Neuronal stem cell (in vitro differentiated cells): ENCODE measurements around the gene GNAI2.
A peak's percentile ranks its signal among the peaks of the same experiment; 100 is the strongest.

Source experiments
- DNase-seq: peaks from one replicate; pipeline ENCODE4 v3.0.0-alpha.2; 2013; ENCODE audit warnings: low spot score
- H2AFZ ChIP-seq: one replicate; pipeline ENCODE4 v1.6.1; 2013; ENCODE audit warnings: mild to moderate bottlenecking, low read length, inconsistent platforms
- H2AK5ac ChIP-seq: 2 replicates; pipeline ENCODE4 v1.6.1; 2013; ENCODE audit warnings: low read depth, mild to moderate bottlenecking, inconsistent platforms, low read length, moderate library complexity, mixed read lengths
- H2BK120ac ChIP-seq: 2 replicates; pipeline ENCODE4 v1.6.1; 2013; ENCODE audit warnings: low read depth, mild to moderate bottlenecking, inconsistent platforms, low read length, moderate library complexity, mixed read lengths
- H2BK12ac ChIP-seq: one replicate; pipeline ENCODE4 v1.6.1; 2013; ENCODE audit warnings: low read length, inconsistent platforms
- H2BK15ac ChIP-seq: 2 replicates; pipeline ENCODE4 v1.6.1; 2013; ENCODE audit warnings: mild to moderate bottlenecking, low read length, inconsistent platforms, mixed read lengths
- H2BK5ac ChIP-seq: one replicate; pipeline ENCODE4 v1.6.1; 2013; ENCODE audit warnings: inconsistent platforms, mild to moderate bottlenecking, low read length, moderate library complexity
- H3K14ac ChIP-seq: one replicate; pipeline ENCODE4 v1.6.1; 2013; ENCODE audit warnings: low read length, inconsistent platforms
- H3K18ac ChIP-seq: 2 replicates; pipeline ENCODE4 v1.6.1; 2013; ENCODE audit warnings: low read length, inconsistent platforms
- H3K23ac ChIP-seq: 2 replicates; pipeline ENCODE4 v1.6.1; 2013; ENCODE audit warnings: low read depth, mild to moderate bottlenecking, mixed read lengths, low read length, inconsistent platforms; ENCODE audit not compliant: poor library complexity
- H3K27ac ChIP-seq: replicated peaks from 3 replicates; pipeline ENCODE4 v1.5.1; 2013; ENCODE audit warnings: low read length, inconsistent platforms
- H3K27me3 ChIP-seq, 3 experiments: 2 replicates each; pipeline ENCODE4 v1.6.1; 2013; ENCODE audit warnings: low read length in 3 of 3, mild to moderate bottlenecking in 2 of 3, inconsistent platforms in 1 of 3, low read depth in 1 of 3, mixed read lengths in 1 of 3, moderate library complexity in 1 of 3; ENCODE audit not compliant: control insufficient read depth in 3 of 3, insufficient read depth in 3 of 3
- H3K36me3 ChIP-seq, 2 donors: replicated peaks in 1 of 2; 2 replicates each; pipeline ENCODE4 v1.6.1; 2013; ENCODE audit warnings: low read length in 2 of 2; ENCODE audit not compliant: control insufficient read depth in 2 of 2, insufficient read depth in 2 of 2
- H3K4ac ChIP-seq: 2 replicates; pipeline ENCODE4 v1.6.1; 2013; ENCODE audit warnings: inconsistent platforms, mild to moderate bottlenecking, low read length, moderate library complexity
- H3K4me1 ChIP-seq, 2 donors: 1 replicate in 1 of 2; 2 replicates in 1 of 2; pipeline ENCODE4 v1.6.1; 2013; ENCODE audit warnings: low read length in 2 of 2, low read depth in 1 of 2; ENCODE audit not compliant: control insufficient read depth in 2 of 2, insufficient read depth in 1 of 2
- H3K4me2 ChIP-seq: one replicate; pipeline ENCODE4 v1.6.1; 2013; ENCODE audit warnings: mild to moderate bottlenecking, low read length, inconsistent platforms; ENCODE audit not compliant: insufficient read depth, poor library complexity, severe bottlenecking
- H3K4me3 ChIP-seq, 2 donors: 2 replicates each; pipeline ENCODE4 v1.5.1; 2013; ENCODE audit warnings: low read length in 2 of 2, mild to moderate bottlenecking in 2 of 2, inconsistent platforms in 1 of 2, moderate library complexity in 1 of 2
- H3K79me1 ChIP-seq: one replicate; pipeline ENCODE4 v1.6.1; 2013; ENCODE audit warnings: low read depth, mild to moderate bottlenecking, inconsistent platforms, low read length, moderate library complexity
- H3K9ac ChIP-seq: one replicate; pipeline ENCODE4 v1.6.1; 2013; ENCODE audit warnings: mild to moderate bottlenecking, low read depth, low read length, inconsistent platforms; ENCODE audit not compliant: poor library complexity
- H3K9me3 ChIP-seq, 2 donors: replicated peaks in 1 of 2; 2 replicates each; pipeline versions ENCODE3 to v1.6.1; 2013; ENCODE audit warnings: low read length in 2 of 2, mild to moderate bottlenecking in 2 of 2, inconsistent platforms in 1 of 2, low read depth in 1 of 2, mixed read lengths in 1 of 2, moderate library complexity in 1 of 2; ENCODE audit not compliant: control insufficient read depth in 2 of 2, insufficient read depth in 1 of 2
- H4K8ac ChIP-seq: one replicate; pipeline ENCODE4 v1.6.1; 2013; ENCODE audit warnings: low read depth, mild to moderate bottlenecking, inconsistent platforms, low read length, moderate library complexity
- H4K91ac ChIP-seq: one replicate; pipeline ENCODE4 v1.6.1; 2013; ENCODE audit warnings: low read length, low read depth, mild to moderate bottlenecking, inconsistent platforms; ENCODE audit not compliant: poor library complexity
- WGBS, 2 donors: extraction: QIAGEN DNeasy Blood & Tissue Kit; methylation state at CpG; one replicate each; pipeline ENCODE4 v1.1.7; 2013; ENCODE audit warnings: missing lambda C conversion rate in 2 of 2, mixed read lengths in 1 of 2; ENCODE audit not compliant: insufficient read length in 2 of 2, insufficient replicate concordance in 1 of 2; ENCODE audit errors: extremely low coverage in 2 of 2; 5-methylcytosine and 5-hydroxymethylcytosine counted together

Gene GNAI2

GRCh38 chr3:50241163-50241562, 5.2 kb downstream of the GNAI2 start:
- H3K36me3 ChIP-seq = peaks cover 5 to 49% of the 10 kb centered on the region in 2 donors
- peak; percentile 87 for DNase-seq

GRCh38 chr3:50241713-50242380, 5.8 kb downstream of the GNAI2 start:
- Histone ChIP-seq H2AFZ (no peak overlapping the region), H2BK5ac (peak overlapping the region; percentile 99), H3K4ac (peak overlapping the region; percentile 89), H3K79me1 (peaks cover 17% of the 10 kb centered on the region), H3K14ac (peak overlapping the region; percentile 78), H2BK120ac (peak overlapping the region; percentile 83), H3K23ac (peak overlapping the region; percentile 29), H4K91ac (peak overlapping the region; percentile 98), H3K27ac (peak overlapping the region; percentile 96), H2AK5ac (peak overlapping the region; percentile 100), H3K36me3 (peaks cover 5 to 52% of the 10 kb centered on the region in 2 donors), H3K4me3 (peak overlapping the region in 1 of 2 donors; percentile 51), H3K4me2 (peak overlapping the region; percentile 51), H4K8ac (peak overlapping the region; percentile 70), H3K4me1 (peaks cover 60 to 69% of the 10 kb centered on the region in 2 donors), H3K9me3 (no peaks in the 10 kb centered on the region), H3K27me3 (no peaks in the 10 kb centered on the region), H3K9ac (peak overlapping the region; percentile 61), H2BK12ac (peak overlapping the region; percentile 98), H2BK15ac (peak overlapping the region; percentile 98), H3K18ac (peak overlapping the region; percentile 92)
- no CpG with 5 or more reads among the region's 7 CpGs for WGBS, 2 donors
- DNase-seq = no peak

More at GRCh38 chr3:50241163-50241562, 5.2 kb downstream of the GNAI2 start:
- Histone ChIP-seq H3K79me1 (peaks cover 14% of the 10 kb centered on the region), H3K4me2 (peak overlapping the region; percentile 59), H3K4ac (no peak overlapping the region), H2BK120ac (no peak overlapping the region), H2AK5ac (peak overlapping the region; percentile 100), H3K23ac (peak overlapping the region; percentile 56), H2AFZ (no peak overlapping the region), H3K9ac (peak overlapping the region; percentile 61), H4K91ac (no peak overlapping the region), H3K4me1 (peaks cover 54 to 63% of the 10 kb centered on the region in 2 donors), H3K18ac (peak overlapping the region; percentile 97), H3K27ac (peak overlapping the region; percentile 96), H2BK5ac (peak overlapping the region; percentile 99), H3K4me3 (peak overlapping the region in 1 of 2 donors; percentile 51), H2BK12ac (peak overlapping the region; percentile 78), H4K8ac (no peak overlapping the region), H2BK15ac (peak overlapping the region; percentile 98), H3K9me3 (no peaks in the 10 kb centered on the region), H3K14ac (no peak overlapping the region), H3K27me3 (no peaks in the 10 kb centered on the region)
- no CpG with 5 or more reads among the region's 4 CpGs for WGBS, 2 donors

- Histone ChIP-seq H3K36me3 (peaks cover 7 to 58% of the 10 kb centered on the region in 2 donors), H3K27me3 (no peaks in the 10 kb centered on the region), H3K18ac (peak overlapping the region; percentile 92), H2AK5ac (peak overlapping the region; percentile 100), H3K27ac (peak overlapping the region; percentile 96), H2BK12ac (peak overlapping the region; percentile 98), H2BK120ac (peak overlapping the region; percentile 83), H2AFZ (no peak overlapping the region), H4K8ac (peak overlapping the region; percentile 70), H3K9ac (peak overlapping the region; percentile 61), H3K4me3 (no peak overlapping the region), H3K4me2 (no peak overlapping the region), H3K23ac (peak overlapping the region; percentile 29), H2BK15ac (peak overlapping the region; percentile 98), H3K79me1 (peaks cover 17% of the 10 kb centered on the region), H3K9me3 (no peaks in the 10 kb centered on the region), H2BK5ac (peak overlapping the region; percentile 99), H3K4me1 (peaks cover 66 to 72% of the 10 kb centered on the region in 2 donors), H3K14ac (no peak overlapping the region), H3K4ac (peak overlapping the region; percentile 87), H4K91ac (peak overlapping the region; percentile 79)
- no peak for DNase-seq
- WGBS, 2 donors = no CpG with 5 or more reads among the region's 3 CpGs
Measured at GRCh38 chr3:50242381-50242770, 6.4 kb downstream of the GNAI2 start.

- Histone ChIP-seq H2BK5ac (peak overlapping the region; percentile 99), H2BK12ac (no peak overlapping the region), H2BK120ac (no peak overlapping the region), H3K79me1 (peaks cover 17% of the 10 kb centered on the region), H4K91ac (no peak overlapping the region), H3K4me1 (peaks cover 68 to 72% of the 10 kb centered on the region in 2 donors), H3K9me3 (no peaks in the 10 kb centered on the region), H2BK15ac (peak overlapping the region; percentile 98), H3K4ac (peak overlapping the region; percentile 28), H2AFZ (no peak overlapping the region), H3K4me3 (no peak overlapping the region), H3K14ac (no peak overlapping the region), H3K27ac (peak overlapping the region; percentile 22), H3K9ac (no peak overlapping the region), H2AK5ac (peak overlapping the region; percentile 100), H3K36me3 (peaks cover 11 to 62% of the 10 kb centered on the region in 2 donors), H3K4me2 (no peak overlapping the region), H3K18ac (peak overlapping the region; percentile 92), H3K23ac (no peak overlapping the region), H4K8ac (no peak overlapping the region), H3K27me3 (no peaks in the 10 kb centered on the region)
- no peak for DNase-seq
- WGBS, 2 donors = no CpG with 5 or more reads among the region's 14 CpGs
Measured at GRCh38 chr3:50242851-50243542, 7.0 kb downstream of the GNAI2 start.
